ENCODE measurements around the gene PDGFB.

The PDGFB gene

GRCh38 chr22:39179841-39180335 lies 64.9 kb downstream of the PDGFB start:
- H3K4me3 ChIP-seq (replicated peaks; ENCODE audit: low read depth, low read length), result no peak overlapping the region
- DNase-seq (ENCODE audit: extremely low read depth, insufficient read length), result no peak
- TF ChIP-seq CTCF (IDR thresholded peaks at IDR 0.05; ENCODE audit: insufficient read depth, low read length, poor library complexity, severe bottlenecking), result no peak
- H3K36me3 ChIP-seq (ENCODE audit: control insufficient read depth, insufficient read depth, low read length), result no peaks in the 10 kb centered on the region
- H3K27me3 ChIP-seq (replicated peaks; ENCODE audit: control insufficient read depth, insufficient read depth, low read length), result no peaks in the 10 kb centered on the region

- Histone ChIP-seq H3K27me3 (replicated peaks; ENCODE audit: control insufficient read depth, insufficient read depth, low read length) (no peaks in the 10 kb centered on the region), H3K4me3 (replicated peaks; ENCODE audit: low read depth, low read length) (no peak overlapping the region), H3K36me3 (ENCODE audit: control insufficient read depth, insufficient read depth, low read length) (no peaks in the 10 kb centered on the region)
- no peak for TF ChIP-seq CTCF (IDR thresholded peaks at IDR 0.05; ENCODE audit: insufficient read depth, low read length, poor library complexity, severe bottlenecking)
- no peak for DNase-seq (ENCODE audit: extremely low read depth, insufficient read length)
Measured at GRCh38 chr22:39179401-39179827, 65.4 kb downstream of the PDGFB start.

GRCh38 chr22:39178206-39179111 lies 66.3 kb downstream of the PDGFB start:
- H3K4me3 ChIP-seq (replicated peaks; ENCODE audit: low read depth, low read length), result no peak overlapping the region
- H3K27me3 ChIP-seq (replicated peaks; ENCODE audit: control insufficient read depth, insufficient read depth, low read length), result no peaks in the 10 kb centered on the region
- no peak for TF ChIP-seq CTCF (IDR thresholded peaks at IDR 0.05; ENCODE audit: insufficient read depth, low read length, poor library complexity, severe bottlenecking)
- no peaks in the 10 kb centered on the region for H3K36me3 ChIP-seq (ENCODE audit: control insufficient read depth, insufficient read depth, low read length)
- DNase-seq (ENCODE audit: extremely low read depth, insufficient read length), result no peak

- no peak for DNase-seq (ENCODE audit: extremely low read depth, insufficient read length)
- Histone ChIP-seq H3K36me3 (ENCODE audit: control insufficient read depth, insufficient read depth, low read length) (no peaks in the 10 kb centered on the region), H3K4me3 (replicated peaks; ENCODE audit: low read depth, low read length) (no peak overlapping the region), H3K27me3 (replicated peaks; ENCODE audit: control insufficient read depth, insufficient read depth, low read length) (no peaks in the 10 kb centered on the region)
- TF ChIP-seq CTCF (IDR thresholded peaks at IDR 0.05; ENCODE audit: insufficient read depth, low read length, poor library complexity, severe bottlenecking), result no peak
Measured at GRCh38 chr22:39177791-39178190, 67.0 kb downstream of the PDGFB start.

- H3K4me3 ChIP-seq (replicated peaks; ENCODE audit: low read depth, low read length), result no peak overlapping the region
- no peaks in the 10 kb centered on the region for H3K36me3 ChIP-seq (ENCODE audit: control insufficient read depth, insufficient read depth, low read length)
- no peaks in the 10 kb centered on the region for H3K27me3 ChIP-seq (replicated peaks; ENCODE audit: control insufficient read depth, insufficient read depth, low read length)
- TF ChIP-seq CTCF (IDR thresholded peaks at IDR 0.05; ENCODE audit: insufficient read depth, low read length, poor library complexity, severe bottlenecking), result no peak
- DNase-seq (ENCODE audit: extremely low read depth, insufficient read length), result no peak
Measured at GRCh38 chr22:39177456-39177775, 67.4 kb downstream of the PDGFB start.
